Activated CD8-positive, alpha-beta memory T cell treated with anti-CD3 and anti-CD28 coated beads for 36 hours (primary cell): ENCODE measurements around the gene GIMAP7. TPM values are rescaled to one million over a fixed set of nuclear protein-coding genes. Genes with fewer than 3 reads are reported as not detected.
"Not testable (repeated sequence)": the region's sequence is repeated elsewhere in the genome, so short reads cannot be mapped to it uniquely, and the experiment has no call there.

Experiments used
- CTCF ChIA-PET: fragments of 350-600 bp; sonication (Branson Sonifier 250); formaldehyde crosslinking; loops from one replicate; lab custom pipeline; 2021; ENCODE audit warnings: antibody characterized with exemption; lab: Charles Lee
- POLR2A ChIA-PET: fragments of 350-600 bp; sonication (Branson Sonifier 250); formaldehyde crosslinking; loops from one replicate; lab custom pipeline; 2021; ENCODE audit warnings: antibody characterized with exemption; lab: Charles Lee
- total RNA-seq, 2 experiments: library from RNA; stranded (reverse); gene quantifications; one replicate each; pipeline ENCODE4 v1.2.3, GENCODE V29; 2021

Gene GIMAP7
- 10 to 100 TPM; 19.2 to 19.7 TPM for total RNA-seq

DNA sequence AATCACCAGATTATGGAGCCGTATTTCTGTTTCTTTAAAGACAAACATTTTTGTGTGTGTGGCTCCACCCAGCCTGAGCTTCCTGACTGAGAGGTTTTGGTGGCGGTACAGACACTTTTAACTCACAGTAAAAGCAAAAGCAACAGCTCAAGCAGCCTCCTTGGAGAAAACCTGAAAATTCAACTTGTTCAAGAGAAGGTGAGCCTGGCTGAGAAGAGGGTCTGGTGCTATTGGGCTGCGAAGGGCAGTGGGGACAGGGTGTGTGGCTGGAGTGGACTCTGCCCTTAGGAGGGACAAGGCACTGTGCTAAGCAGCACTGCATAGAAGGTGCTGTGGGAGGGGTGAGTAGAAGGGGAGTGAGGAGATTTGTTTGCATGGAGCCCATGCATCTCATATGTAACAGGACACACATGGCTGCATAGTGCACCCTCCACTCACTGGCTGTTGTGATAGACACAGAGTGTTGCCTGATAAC lies at the start of gene GIMAP7:
GIMAP7 (plus strand) TSS at position 125 of the 475 bp plus-strand sequence. CDS start 5,103 bp downstream, outside the sequence.
- CTCF ChIA-PET: interaction anchor here (1.5 to 3.6 kb wide), 4 partner anchors 10 to 233 kb away, joined by 3 to 25 read pairs (median 15); no protein-coding TSS in a partner anchor
- POLR2A ChIA-PET: interaction anchor here (0.7 to 2.4 kb wide), 7 partner anchors 10 to 227 kb away, joined by 3 to 18 read pairs (median 3); partner anchors contain the start of genes GIMAP1 and GIMAP8

DNA sequence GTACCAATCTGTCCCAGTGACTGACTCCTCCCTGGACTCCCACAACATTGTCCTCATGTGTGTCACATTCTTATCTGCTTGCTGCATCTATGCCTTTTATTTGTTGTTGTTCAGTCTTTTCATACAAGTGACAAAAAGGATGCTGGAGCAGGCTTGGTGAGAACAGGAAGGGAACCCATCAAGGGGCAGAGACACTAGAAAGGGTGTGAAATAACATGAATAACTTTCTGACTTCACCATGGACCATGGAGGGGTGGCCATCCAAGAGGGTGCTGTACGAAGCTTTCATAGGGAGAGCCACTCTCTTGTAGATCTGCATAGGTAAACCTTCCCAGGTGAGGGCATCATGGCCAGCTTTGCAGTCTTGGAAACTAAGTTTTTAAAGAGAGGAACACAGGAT lies 49.7 kb upstream of the GIMAP7 start:
- CTCF ChIA-PET: interaction anchor here (0.7 to 1.6 kb wide), 2 partner anchors 14 to 16 kb away, joined by 3 to 4 read pairs; no protein-coding TSS in a partner anchor
- POLR2A ChIA-PET: no interaction called here

DNA sequence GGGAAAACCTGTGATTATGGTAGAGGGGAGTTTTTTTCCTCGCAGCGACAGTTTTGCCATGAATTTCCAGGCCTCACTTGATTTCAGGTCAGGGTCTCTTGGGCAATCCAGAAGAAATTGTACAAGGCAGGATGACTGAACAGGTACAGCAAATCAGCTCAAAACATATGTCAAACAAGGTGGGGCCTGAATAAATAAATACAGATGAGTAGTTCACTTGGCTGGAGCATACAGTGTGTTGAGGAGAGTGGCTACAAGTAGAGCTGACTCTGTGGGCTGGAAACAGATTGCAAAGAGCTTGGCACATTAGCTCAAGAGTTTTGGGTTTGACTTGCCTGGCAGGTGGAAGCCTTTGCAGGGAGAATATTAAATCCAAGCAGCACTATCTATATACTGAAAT lies 49.3 kb upstream of the GIMAP7 start:
- ChIA-PET CTCF (interaction anchor here (0.7 to 1.6 kb wide), 2 partner anchors 14 to 17 kb away, joined by 3 to 4 read pairs; no protein-coding TSS in a partner anchor), POLR2A (no interaction called here)

DNA sequence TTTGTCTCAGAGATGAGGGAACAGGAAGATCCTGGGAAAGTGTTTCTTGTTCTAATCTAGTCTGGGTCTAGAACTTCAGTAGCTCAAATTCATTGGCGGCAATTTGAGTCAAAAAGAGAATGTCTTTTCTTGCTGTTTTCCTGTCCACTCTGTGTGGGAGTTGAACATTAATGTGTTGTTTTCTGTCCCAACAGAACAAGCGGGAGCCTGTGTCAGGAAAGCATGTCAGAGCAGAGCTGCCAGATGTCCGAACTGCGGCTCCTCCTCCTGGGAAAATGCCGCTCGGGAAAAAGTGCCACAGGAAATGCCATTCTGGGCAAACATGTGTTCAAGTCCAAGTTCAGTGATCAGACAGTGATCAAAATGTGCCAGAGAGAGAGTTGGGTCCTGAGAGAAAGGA lies 48.2 kb upstream of the GIMAP7 start:
- CTCF ChIA-PET: interaction anchor here (0.7 kb wide), 1 partner anchor 10 kb away, joined by 3 read pairs; no protein-coding TSS in a partner anchor
- POLR2A ChIA-PET: no interaction called here

DNA sequence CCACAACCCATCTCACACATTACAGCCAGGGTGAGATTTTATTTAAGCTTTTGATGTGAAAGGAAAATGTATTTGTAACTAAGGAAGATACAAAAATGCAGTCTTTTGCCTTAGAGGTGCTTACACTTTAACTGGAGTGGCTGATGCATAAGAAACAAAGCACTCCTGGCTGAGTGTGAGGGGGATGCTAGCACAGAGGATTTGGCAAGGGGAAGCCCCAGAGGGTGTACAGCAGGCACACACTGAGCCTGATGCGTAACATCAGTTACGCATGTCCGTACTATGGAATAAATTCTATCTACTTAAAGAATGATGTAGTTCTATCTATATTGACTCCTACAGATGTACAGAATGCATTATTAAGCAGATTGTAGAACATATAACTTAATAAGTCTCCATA lies 46.4 kb upstream of the GIMAP7 start:
- POLR2A ChIA-PET: no interaction called here
- CTCF ChIA-PET: no interaction called here

DNA sequence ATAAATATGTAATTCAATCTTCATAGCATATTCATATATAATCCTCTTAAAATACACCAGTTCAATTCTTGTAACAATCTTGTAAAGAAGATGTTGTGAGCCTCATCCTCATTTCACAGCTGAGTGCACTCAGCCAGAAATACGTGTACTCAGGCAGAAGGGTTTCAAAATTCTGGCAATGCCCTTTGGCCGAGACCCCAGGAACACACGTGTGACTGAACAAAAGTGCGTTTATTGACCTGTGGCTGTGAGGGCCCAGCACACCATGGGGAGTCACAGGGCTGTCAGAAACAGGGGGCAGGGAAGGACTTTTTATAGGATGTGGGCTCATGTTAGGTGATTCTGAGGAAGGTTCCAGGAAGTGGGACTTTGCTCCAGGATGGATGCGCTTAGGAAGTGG lies 42.8 kb upstream of the GIMAP7 start:
- POLR2A ChIA-PET: no interaction called here
- CTCF ChIA-PET: interaction anchor here (1.5 kb wide), 1 partner anchor 97 kb away, joined by 4 read pairs; no protein-coding TSS in a partner anchor

DNA sequence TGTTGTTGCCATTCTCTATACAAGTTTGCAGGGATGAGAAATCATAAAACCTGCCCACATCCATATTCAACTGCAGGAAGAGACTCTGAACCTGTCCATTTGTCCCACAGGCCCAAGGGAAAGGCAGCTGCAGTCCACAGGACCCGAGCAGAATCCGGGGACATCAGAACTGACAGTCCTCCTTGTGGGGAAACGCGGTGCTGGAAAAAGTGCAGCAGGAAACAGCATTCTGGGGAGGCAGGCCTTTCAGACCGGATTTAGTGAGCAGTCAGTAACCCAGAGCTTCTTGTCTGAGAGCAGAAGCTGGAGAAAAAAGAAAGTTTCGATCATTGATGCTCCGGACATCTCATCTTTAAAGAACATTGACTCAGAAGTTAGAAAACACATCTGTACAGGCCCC lies 40.8 kb upstream of the GIMAP7 start:
- CTCF ChIA-PET: no interaction called here
- POLR2A ChIA-PET: no interaction called here

DNA sequence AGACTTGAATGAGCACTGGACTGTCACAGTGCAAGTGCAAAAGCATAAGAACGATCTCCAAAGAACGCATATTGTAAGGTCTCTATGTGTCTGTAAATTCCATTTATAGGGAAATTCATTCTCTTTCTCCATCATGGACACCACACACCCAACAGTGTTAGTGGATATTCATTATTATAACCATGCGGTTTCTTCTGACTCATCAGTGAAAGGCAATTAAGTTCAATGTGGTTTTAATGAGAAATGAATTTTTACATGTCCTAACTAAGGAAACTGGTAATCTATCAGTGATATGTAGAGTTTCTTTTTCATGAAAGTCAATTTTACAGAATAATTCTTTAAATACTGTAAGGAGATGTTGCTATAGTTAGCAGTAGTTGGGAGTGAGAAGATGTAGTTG lies 38.4 kb upstream of the GIMAP7 start:
- ChIA-PET CTCF (interaction anchor here (0.9 to 1.2 kb wide), 2 partner anchors 10 to 39 kb away, joined by 3 read pairs; no protein-coding TSS in a partner anchor), POLR2A (interaction anchor here (1.1 kb wide), 1 partner anchor 44 kb away, joined by 3 read pairs; no protein-coding TSS in a partner anchor)

DNA sequence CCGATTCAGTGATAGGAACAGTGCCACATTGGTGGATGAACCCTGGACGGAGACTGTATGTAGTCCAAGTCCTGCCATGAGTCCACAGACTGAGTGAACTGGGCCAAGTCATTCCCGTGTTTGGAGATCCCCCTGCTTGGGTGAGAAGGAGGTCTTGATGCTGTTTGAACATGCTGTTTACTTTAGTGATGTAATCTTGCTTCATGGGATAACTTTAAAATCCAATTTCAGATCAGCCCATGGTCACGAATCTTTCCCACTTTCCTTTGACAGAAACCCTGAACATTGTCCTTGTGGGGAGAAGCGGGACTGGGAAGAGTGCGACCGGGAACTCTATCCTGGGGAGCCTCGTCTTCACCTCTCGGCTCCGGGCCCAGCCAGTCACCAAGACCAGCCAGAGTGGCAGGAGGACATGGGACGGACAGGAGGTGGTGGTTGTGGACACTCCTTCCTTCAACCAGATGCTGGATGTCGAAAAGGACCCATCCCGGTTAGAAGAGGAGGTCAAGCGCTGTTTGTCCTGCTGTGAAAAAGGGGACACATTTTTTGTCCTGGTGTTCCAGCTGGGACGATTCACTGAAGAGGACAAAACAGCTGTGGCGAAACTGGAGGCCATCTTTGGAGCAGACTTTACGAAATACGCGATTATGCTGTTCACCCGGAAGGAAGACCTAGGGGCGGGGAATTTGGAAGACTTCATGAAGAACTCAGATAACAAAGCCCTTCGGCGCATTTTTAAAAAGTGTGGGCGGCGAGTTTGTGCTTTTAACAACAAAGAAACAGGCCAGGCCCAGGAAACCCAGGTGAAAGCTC lies 37.6 kb upstream of the GIMAP7 start:
- POLR2A ChIA-PET: no interaction called here
- CTCF ChIA-PET: no interaction called here

DNA sequence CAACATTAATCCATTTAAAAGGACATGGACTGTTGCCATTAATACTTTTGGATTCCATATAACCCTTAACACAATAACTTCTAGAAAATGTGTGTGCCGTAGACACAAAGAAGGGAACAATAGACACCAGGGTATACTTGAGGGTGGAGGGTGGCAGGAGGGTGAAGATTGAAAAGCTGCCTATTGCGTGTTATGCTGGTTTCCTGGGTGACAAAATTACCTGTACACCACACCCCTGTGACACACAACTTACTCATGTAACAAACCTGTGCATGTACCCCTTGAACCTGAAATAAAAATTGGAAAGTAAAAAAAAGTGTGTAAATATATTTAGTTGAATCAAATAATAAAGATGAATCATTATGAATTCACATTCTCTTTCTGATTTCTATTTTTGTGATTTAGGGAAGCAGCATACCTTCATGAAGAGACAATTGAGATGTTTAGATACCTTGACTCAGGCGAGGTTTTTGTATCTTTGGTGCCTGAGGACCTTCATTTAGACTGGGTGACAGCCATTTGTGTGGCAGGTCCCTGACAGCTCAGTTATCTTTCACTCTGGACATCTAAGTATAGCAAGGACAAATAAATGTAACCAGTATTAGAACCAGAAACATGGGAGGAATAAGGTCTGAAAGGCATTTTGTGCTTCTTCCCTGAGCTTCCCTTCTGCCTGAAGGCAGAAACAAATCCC lies 35.5 kb upstream of the GIMAP7 start:
- ChIA-PET POLR2A (interaction anchor here (0.6 to 3.1 kb wide), 3 partner anchors 27 to 43 kb away, joined by 3 to 15 read pairs (median 4); partner anchors contain the start of gene GIMAP7), CTCF (interaction anchor here (1.0 kb wide), 1 partner anchor 14 kb away, joined by 3 read pairs; no protein-coding TSS in a partner anchor)

DNA sequence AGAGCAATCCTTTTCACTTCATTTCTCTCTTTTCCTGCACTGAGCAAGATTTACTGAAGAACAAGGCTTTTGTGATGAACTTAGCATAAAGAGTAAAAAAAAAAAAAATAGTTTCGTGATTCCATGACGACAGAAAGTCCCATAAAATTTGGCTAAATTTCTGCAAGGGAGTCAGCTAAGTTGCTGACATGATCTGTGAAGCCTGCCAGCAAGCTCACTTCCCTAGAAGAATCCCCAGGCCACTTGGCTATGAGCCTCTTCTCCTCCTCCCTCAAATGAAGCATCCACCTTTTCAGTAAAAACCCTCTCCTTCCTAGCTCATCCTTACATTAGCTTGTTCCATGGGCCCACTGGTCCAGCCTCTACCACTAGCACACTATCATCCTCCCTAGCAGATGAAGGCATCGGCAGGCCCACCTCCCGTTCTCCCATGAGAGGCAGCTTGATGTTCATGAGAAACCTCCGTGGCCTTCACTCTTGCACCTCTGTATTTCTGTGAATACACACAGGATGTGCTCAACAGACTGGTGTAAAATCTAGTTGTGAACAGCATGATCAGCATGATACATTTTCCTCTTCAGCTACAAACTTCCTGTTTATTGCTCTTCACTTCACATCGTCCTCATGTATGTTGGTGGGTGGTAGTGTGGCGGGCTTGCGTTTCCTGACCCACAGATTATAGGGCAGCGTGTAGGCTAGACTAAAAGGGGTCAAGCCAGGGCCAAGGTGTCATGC lies 33.3 kb upstream of the GIMAP7 start:
- POLR2A ChIA-PET: interaction anchor here (1.1 to 3.1 kb wide), 4 partner anchors 29 to 39 kb away, joined by 3 to 15 read pairs (median 4); partner anchors contain the start of gene GIMAP7
- CTCF ChIA-PET: interaction anchor here (0.7 to 1.3 kb wide), 4 partner anchors 22 to 87 kb away, joined by 3 to 5 read pairs (median 4); no protein-coding TSS in a partner anchor

DNA sequence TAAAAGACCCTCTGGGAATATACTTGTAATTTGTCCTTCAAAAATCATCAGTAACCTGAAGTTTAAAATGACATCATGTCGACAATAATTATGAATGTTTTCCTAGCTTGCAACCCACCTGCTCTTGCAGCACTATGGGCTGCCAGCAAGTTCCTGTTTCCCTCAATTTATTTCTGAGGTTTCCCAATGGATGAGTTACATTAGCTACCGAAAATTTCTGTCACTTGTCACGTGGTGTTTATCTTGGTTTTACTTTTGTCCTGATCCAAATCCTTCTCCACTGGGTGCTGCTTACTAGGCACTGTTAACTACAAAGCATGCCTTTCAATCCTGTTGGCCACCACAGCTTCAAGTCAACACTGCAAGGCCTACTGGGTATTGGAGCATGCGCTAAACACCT lies 32.8 kb upstream of the GIMAP7 start:
- ChIA-PET POLR2A (interaction anchor here (1.1 to 3.1 kb wide), 3 partner anchors 30 to 39 kb away, joined by 3 to 15 read pairs (median 4); partner anchors contain the start of gene GIMAP7), CTCF (interaction anchor here (0.9 to 1.3 kb wide), 3 partner anchors 22 to 34 kb away, joined by 3 to 5 read pairs (median 4); no protein-coding TSS in a partner anchor)

DNA sequence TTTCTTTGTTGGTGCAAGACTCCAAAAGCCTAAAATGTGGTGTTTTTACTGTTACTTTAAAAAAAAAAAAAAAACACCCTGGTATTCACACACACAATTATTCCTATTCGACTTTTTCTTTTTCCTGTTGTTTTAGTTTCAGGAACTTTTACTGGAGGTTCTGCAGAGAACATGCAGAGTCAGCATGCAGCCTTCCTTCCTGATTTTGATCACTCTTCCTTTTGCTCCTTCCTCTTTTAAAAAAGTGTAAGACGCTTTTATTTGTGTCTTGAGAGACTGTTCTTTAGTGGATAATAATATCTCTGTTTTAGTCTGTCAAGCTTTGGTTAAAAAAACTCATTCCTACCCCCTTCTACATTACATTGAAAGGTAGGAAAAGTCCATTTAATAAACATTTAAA lies 31.2 kb upstream of the GIMAP7 start:
- POLR2A ChIA-PET: not testable (repeated sequence)
- CTCF ChIA-PET: interaction anchor here (1.2 kb wide), 1 partner anchor 20 kb away, joined by 3 read pairs; no protein-coding TSS in a partner anchor

DNA sequence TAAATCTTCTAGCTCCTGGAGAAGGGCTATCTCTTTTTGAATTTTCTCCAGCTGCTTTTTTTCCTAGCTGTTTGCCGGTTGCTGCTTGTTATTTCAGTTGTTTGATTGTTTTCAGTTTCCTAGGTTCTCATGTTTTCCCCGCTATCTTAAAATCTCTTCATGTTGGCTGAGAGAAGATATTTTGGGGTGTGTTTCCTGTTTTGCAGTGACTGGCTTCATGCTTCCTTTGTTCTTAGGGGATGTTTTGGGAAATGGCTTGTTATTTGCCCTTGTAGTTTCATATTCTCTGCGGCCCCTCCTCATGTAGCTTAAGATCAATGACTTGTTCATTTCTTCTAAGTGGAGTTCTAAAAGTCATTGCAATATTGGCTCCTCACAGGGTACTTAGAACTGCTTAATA lies 30.6 kb upstream of the GIMAP7 start:
- ChIA-PET CTCF (interaction anchor here (1.2 kb wide), 1 partner anchor 19 kb away, joined by 3 read pairs; no protein-coding TSS in a partner anchor), POLR2A (interaction anchor here (0.6 kb wide), 1 partner anchor 29 kb away, joined by 4 read pairs; no protein-coding TSS in a partner anchor)

DNA sequence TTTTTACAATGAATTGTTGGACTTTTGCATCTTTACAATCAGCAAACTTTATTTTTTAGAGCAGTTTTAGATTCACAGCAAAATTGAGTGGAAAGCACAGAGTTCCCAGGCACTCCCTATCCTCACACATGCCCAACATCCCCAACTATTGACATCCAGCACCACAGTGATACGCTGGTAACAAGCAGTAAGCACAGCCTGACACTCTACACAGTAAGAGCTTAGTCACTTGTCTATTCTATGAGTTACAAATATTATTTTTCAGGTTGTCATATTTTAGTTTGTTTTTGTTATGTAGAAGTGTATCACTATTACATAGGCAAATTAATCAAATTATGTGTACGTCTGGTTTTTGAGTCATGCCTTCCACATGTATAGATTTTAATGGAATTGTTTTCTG lies 27.0 kb upstream of the GIMAP7 start:
- POLR2A ChIA-PET: interaction anchor here (0.8 kb wide), 1 partner anchor 37 kb away, joined by 3 read pairs; the partner anchor contains the start of gene GIMAP8
- CTCF ChIA-PET: no interaction called here

DNA sequence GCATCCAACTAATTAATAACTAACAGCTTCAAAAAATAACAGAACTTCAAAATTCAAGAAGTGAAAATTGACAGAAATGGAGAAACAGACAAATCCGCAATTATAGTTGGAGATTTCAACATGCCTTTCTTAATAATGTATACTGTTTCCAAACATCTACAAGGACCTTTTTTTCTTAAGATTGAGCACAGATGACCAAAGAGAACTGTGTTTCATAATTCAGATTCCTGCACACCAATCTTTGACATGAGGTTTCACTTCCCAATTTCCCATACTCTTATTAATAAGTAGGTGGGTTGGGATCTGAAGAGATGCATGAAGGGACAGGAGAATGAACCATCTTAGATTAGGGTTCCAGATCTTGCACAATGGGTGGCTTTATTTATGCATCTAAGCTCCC lies 24.9 kb upstream of the GIMAP7 start:
- POLR2A ChIA-PET: no interaction called here
- CTCF ChIA-PET: no interaction called here

DNA sequence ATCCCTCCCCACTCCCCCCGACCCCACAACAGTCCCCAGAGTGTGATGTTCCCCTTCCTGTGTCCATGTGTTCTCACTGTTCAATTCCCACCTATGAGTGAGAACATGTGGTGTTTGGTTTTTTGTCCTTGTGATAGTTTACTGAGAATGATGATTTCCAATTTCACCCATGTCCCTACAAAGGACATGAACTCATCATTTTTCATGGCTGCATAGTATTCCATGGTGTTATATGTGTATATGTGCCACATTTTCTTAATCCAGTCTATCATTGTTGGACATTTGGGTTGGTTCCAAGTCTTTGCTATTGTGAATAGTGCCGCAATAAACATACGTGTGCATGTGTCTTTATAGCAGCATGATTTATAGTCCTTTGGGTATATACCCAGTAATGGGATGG lies 21.2 kb upstream of the GIMAP7 start:
- POLR2A ChIA-PET, CTCF ChIA-PET: not testable (repeated sequence)

DNA sequence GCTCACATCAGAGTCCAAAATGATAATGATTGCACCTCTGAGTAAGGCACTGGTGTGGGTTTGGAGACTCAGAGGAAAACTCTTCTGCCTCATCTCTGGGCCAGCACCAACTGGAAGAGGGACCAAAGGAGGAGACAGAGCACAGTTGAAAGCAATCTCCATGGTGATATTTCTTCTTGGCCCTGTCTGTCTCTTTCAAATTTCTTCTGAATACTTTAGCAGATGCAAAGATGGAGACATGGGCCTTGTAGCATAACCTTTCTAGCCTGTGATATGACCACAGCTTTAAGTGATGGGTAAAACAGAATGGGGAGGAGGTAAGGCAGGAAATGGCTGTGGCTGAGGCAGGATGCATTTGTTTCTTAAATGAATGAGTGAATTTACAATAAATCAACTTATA lies 12.2 kb upstream of the GIMAP7 start:
- ChIA-PET POLR2A (interaction anchor here (1.1 to 1.4 kb wide), 2 partner anchors 50 to 52 kb away, joined by 3 to 7 read pairs; partner anchors contain the start of gene GIMAP8), CTCF (interaction anchor here (0.6 to 1.9 kb wide), 5 partner anchors 9 to 53 kb away, joined by 3 to 4 read pairs (median 4); no protein-coding TSS in a partner anchor)
